Cardiac septum (tissue), 1 donor: ENCODE measurements around the gene PTPRN2. TPM values are rescaled to one million over a fixed set of nuclear protein-coding genes. Genes with fewer than 3 reads are reported as not detected.

Experiments
- DNase-seq: peaks from one replicate; pipeline ENCODE4 v3.0.0-alpha.2; 2020; ENCODE audit warnings: low spot score
- intact Hi-C: fragments of 100-400 bp; cut with DNase I; formaldehyde crosslinking; loops from one replicate; pipeline ENCODE4 v1.14.0; 2022
- total RNA-seq: library from RNA; stranded (reverse); fragmentation: NEBNext Ultra II Directional; extraction: Animal tissue kit (Norgen Biotek cat#: 25700); gene quantifications from one replicate; pipeline ENCODE4 v1.2.1, GENCODE V29; 2021
- donor health status: DM: no; HTN: no; CAD: no.

PTPRN2 gene
- total RNA-seq, 1 donor from 2014 or later: 0.92 TPM

- intact Hi-C loops: no loop called here
- DNase-seq: no peak
Measured at GRCh38 chr7:157867685-157868305, 719.8 kb downstream of the PTPRN2 start.

DNA sequence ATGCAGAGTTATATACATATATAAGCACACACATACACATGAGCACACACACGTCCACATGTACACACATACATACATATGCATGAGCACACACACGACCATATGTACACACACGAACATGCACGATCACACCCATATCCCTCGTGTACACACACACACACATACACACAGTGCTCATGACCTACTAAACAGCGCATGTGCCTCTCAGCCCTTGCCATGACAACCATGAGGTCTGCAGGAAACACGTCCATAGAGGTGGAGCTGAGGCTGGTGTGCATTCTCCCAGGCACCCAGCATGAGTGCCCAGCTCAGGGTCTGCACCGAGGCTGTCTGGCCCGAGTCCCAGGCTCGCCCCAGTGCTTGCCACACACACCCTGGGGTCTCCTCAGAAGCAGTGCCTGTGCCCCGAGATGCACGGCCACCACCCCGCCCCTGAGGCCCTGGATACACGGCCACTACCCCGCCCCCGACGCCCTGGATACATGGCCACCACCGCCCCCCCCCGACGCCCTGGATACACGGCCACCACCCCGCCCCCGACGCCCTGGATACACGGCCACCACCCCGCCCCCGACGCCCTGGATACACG lies 721.2 kb downstream of the PTPRN2 start:
- DNase-seq: no peak
- intact Hi-C loops: no loop called here

- no peak for DNase-seq
- intact Hi-C loops: no loop called here
Measured at GRCh38 chr7:157865351-157866165, 722.1 kb downstream of the PTPRN2 start.

DNA sequence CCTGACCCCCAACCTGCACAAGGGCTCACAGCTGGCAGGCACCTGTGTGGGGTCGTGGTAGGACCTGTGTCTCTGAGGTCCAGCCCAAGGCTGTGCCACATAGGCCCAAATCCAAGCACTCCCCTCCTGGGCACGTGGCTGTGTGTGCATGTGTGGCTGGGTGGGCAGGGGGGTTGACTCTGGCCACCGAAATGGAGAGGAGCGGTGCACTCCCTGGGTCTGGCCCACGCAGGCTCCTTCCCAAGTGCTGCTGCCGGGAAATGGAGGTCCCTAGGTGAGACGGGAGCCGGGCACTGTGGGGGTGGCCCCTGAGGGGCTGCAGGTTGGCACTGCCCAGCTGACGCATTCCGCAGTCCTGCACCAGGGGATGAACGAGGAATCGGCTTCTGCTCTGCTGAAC lies 722.7 kb downstream of the PTPRN2 start:
- intact Hi-C loops: no loop called here
- no peak for DNase-seq

DNA sequence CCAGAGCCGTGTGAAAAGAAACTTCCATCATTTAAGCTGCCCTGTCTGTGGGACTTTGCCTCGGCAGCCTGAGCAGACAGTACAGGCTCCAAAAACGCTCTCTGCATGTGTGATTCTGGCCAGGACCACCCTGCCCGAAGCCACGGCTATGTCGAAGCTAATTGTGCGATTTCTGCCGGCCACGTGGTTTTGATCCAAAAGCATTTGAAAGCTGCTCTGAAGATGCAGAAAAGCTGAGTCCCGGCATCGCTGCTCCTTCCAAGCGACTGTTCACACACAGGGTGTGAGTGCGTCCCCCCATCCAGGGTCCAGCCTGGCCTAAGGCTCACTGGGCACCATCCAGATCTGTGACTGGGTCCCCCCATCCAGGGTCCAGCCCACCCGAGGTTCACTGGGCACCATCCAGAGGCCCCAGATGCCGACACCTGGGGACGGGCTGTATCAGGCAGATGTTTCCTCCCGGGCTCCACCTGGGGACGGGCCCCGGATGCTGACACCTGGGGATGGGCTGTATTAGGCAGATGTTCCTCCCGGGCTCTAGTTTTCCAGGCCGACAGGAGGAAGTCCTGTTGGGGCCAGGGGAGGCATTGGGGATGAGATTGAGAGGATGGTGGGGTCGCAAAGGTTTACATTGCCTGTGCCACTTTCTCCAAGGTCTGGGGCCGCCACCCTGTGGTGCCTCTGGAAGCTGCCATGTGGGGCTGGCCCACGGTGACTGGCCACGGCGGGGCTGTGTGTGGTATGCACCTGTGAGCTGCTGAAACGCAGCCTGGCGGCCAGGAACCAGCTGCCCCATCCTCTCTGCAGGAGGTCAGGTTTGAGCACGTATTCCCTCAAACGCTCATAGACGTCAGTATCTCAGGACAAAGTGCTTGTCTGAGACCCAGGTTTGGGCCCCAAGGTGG lies 723.5 kb downstream of the PTPRN2 start:
- DNase-seq: no peak
- intact Hi-C loops: no loop called here

DNA sequence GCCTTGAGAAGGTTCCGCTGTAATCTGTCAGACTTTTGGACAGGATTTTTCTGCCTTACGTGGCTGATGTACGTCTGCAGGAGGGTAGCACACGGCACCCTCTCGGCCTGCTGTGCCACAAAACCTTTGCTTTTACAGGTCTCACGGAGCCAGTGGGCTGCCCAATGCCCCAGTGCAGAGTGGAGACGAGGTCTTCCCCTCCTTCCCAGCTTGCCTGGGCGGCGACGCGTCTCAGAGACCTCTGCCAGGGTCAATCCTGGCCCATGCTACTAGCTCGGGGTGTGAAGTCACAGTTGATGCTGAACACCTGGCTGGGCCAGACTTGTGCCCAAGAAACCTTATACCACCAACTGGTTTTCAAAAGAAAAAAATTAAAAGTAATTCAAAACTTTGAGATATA lies 724.4 kb downstream of the PTPRN2 start:
- intact Hi-C loops: no loop called here
- DNase-seq: no peak

DNA sequence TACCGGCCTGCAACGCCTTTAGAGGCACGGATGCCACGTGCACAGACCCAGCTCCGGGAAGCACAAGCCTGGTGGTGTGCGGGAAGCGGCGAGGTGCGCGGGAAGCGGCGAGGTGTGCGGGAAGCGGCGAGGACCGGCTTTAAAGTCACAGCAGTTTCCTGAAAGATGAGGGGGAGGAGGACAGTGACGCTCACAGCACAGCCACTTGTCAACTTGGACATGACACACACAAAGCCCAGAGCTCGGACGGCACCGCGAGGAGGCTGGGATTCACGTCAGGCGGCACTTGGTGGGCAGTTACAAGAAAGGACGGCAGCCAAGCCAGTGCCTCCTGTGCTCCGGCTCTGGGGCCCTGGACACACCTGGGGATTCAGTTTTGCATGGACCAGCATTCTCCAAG lies 724.9 kb downstream of the PTPRN2 start:
- intact Hi-C loops: no loop called here
- no peak for DNase-seq

DNA sequence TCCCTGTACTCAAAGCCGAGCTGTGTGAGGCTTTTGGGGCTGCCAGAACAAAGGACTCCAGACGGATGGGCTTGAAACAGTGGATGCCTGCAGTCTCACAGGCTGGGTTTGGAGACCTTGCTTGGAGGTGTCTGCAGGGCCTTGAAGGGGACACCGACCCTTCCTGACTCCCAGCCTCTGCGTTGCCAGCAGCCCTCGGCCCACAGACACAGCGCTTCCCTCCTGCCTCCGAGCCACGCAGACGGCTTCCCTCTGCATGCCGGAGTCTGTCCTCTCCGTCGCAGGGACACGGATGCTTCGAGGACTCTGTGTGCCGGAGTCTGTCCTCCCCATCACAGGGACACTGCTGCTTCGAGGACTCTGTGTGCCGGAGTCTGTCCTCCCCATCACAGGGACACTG lies 726.1 kb downstream of the PTPRN2 start:
- intact Hi-C loops: no loop called here
- no peak for DNase-seq

GRCh38 chr7:157861031-157861491 lies 726.6 kb downstream of the PTPRN2 start:
- intact Hi-C loops: no loop called here
- DNase-seq: no peak

- intact Hi-C loops: no loop called here
- no peak for DNase-seq
Measured at GRCh38 chr7:157860406-157860805, 727.2 kb downstream of the PTPRN2 start.

DNA sequence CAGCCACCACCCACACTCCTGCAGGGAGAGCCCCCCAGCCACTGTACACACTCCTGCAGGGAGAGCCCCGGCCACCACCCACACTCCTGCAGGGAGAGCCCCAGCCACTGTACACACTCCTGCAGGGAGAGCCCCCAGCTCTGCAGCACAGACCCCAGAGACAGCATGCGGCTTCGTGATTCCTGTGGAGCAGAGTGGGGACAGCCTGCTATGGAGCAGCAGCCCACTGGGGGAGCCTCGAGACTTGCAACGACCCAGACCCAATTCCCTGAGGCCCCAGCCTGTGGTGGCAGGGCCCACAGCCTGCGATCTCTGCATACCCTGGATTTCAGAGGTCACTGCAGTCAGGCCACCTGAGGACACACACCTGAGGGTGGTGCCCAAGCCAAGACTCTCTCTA lies 727.7 kb downstream of the PTPRN2 start:
- intact Hi-C loops: no loop called here
- DNase-seq: no peak

GRCh38 chr7:157857578-157858075 lies 730.0 kb downstream of the PTPRN2 start:
- no peak for DNase-seq
- intact Hi-C loops: no loop called here

DNA sequence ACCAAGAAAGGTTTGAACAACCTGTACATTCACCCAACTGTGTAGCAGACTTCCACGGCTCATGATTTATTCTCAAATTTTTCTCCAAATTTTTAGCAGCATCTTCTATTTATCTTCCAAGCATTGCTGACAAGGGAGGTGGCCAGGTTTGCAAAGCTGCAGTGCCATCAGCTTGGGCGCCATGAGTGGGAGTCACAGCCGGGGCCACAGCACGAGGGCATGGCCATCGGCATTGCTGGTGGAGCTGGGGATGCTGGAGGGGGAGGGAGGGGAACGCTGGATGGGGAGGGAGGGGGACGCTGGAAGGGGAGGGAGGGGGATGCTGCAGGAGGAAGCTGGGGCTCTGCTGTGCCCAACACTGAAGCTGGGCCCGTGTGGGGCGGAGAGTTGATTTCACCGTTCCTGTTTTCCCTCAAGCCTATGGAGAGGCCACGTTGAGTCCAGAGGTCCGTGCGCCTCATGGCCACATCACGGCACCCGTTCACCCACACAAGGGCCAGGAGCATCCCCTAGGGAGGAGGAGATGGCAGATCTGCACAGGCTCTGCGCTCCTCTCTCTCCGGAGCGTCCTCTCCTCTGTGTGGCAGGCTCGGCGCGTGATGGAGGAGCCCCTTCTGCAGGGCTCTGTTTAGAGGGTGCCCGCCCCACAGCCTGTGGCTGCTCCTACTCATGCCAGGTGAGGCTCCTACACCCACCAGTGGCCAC lies 730.6 kb downstream of the PTPRN2 start:
- intact Hi-C loops: no loop called here
- DNase-seq: no peak

- no peak for DNase-seq
Measured at GRCh38 chr7:157855452-157856213, 732.0 kb downstream of the PTPRN2 start.

GRCh38 chr7:157855016-157855415 lies 732.6 kb downstream of the PTPRN2 start:
- intact Hi-C loops: no loop called here
- no peak for DNase-seq

More at GRCh38 chr7:157855452-157856213, 732.0 kb downstream of the PTPRN2 start:
- intact Hi-C loops: no loop called here

- intact Hi-C loops: no loop called here
- peak; percentile 91 for DNase-seq
Measured at GRCh38 chr7:157854066-157854891, 733.3 kb downstream of the PTPRN2 start.

DNA sequence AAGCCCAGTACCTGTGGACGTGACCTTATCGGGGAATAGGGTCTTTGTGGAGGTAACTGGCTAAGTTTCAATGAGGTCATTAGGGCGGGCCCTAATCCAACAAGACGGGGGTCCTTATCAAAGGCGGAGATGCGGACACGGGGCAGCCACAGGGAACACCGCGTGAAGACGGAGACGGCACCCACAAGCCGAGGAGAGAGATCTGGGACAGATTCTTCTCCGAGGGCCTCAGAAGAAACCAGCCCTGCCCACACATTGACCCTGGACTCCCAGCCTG lies 733.9 kb downstream of the PTPRN2 start:
- intact Hi-C loops: no loop called here
- DNase-seq: no peak
